Peyer's patch (tissue), 4 donors: ENCODE results near the gene CCDC6. TPM values are rescaled to one million over a fixed set of nuclear protein-coding genes. Genes with fewer than 3 reads are reported as not detected.
A peak's percentile ranks its signal among the peaks of the same experiment; 100 is the strongest.

Experiments used
- DNase-seq, 3 donors: peaks; one replicate each; pipeline ENCODE4 v3.0.0-alpha.2; 2017 to 2019
- H3K27ac ChIP-seq, 4 donors: fragments of 200-600 bp; sonication (generic); one replicate each; pipeline ENCODE4 v1.5.1; 2016 to 2019
- H3K27me3 ChIP-seq, 2 donors: fragments of 200-600 bp; sonication (generic); one replicate each; pipeline ENCODE4 v1.5.1; 2019
- H3K36me3 ChIP-seq, 3 donors: fragments of 200-600 bp; sonication (generic); one replicate each; pipeline ENCODE4 v1.5.1; 2016 to 2019
- H3K4me1 ChIP-seq, 4 donors: fragments of 200-600 bp; sonication (generic); one replicate each; pipeline ENCODE4 v1.5.1; 2016 to 2019
- H3K4me3 ChIP-seq, 4 donors: fragments of 200-600 bp; sonication (generic); 1 replicate in 3 of 4; 2 replicates in 1 of 4; pipeline ENCODE4 v1.5.1; 2016 to 2019; ENCODE audit warnings: mild to moderate bottlenecking in 1 of 4
- H3K9me3 ChIP-seq, 4 donors: fragments of 200-600 bp; sonication (generic); one replicate each; pipeline ENCODE4 v1.5.1; 2016 to 2019; ENCODE audit warnings: mild to moderate bottlenecking in 1 of 4
- POLR2A ChIP-seq, 2 donors: fragments of 450-650 bp; IDR thresholded peaks; one replicate each; pipeline ENCODE4 v1.5.1; 2017; ENCODE audit warnings: antibody characterized with exemption in 2 of 2, mild to moderate bottlenecking in 2 of 2, moderate library complexity in 2 of 2
- total RNA-seq, 4 donors: library from RNA; depleted of rRNA; stranded (reverse); fragments of >200 nt; gene quantifications; one replicate each; pipeline ENCODE4 v1.1.0, GENCODE V29; 2016
- TF ChIP-seq, protein P1 (sequence below), 6 experiments: fragments of 450-650 bp in 4 of 6; fragments of 200-600 bp in 2 of 6; sonication (generic) in 1 of 6; IDR thresholded peaks; one replicate each; pipeline ENCODE4 v1.5.1; 2017 to 2019; ENCODE audit warnings: antibody characterized with exemption in 6 of 6, mild to moderate bottlenecking in 3 of 6, moderate library complexity in 1 of 6

Gene CCDC6
- total RNA-seq, 4 donors from 2014 or later: 41.8 to 49.6 (median 48.6) TPM

GRCh38 chr10:59905066-59905730, 1.2 kb downstream of the CCDC6 start:
- no peaks in the 10 kb centered on the region for H3K36me3 ChIP-seq
- DNase-seq: peak; percentile 65 to 86 (median 78)
- no peaks in the 10 kb centered on the region for H3K27me3 ChIP-seq
- peak; percentile 43 to 44 for TF ChIP-seq POLR2A (IDR thresholded peaks at IDR 0.05)
- TF ChIP-seq, protein P1, sequence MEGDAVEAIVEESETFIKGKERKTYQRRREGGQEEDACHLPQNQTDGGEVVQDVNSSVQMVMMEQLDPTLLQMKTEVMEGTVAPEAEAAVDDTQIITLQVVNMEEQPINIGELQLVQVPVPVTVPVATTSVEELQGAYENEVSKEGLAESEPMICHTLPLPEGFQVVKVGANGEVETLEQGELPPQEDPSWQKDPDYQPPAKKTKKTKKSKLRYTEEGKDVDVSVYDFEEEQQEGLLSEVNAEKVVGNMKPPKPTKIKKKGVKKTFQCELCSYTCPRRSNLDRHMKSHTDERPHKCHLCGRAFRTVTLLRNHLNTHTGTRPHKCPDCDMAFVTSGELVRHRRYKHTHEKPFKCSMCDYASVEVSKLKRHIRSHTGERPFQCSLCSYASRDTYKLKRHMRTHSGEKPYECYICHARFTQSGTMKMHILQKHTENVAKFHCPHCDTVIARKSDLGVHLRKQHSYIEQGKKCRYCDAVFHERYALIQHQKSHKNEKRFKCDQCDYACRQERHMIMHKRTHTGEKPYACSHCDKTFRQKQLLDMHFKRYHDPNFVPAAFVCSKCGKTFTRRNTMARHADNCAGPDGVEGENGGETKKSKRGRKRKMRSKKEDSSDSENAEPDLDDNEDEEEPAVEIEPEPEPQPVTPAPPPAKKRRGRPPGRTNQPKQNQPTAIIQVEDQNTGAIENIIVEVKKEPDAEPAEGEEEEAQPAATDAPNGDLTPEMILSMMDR (IDR thresholded peaks at IDR 0.05): no peak
- H3K4me3 ChIP-seq: peak overlapping the region; percentile 65 to 96 (median 88)
- no peaks in the 10 kb centered on the region for H3K9me3 ChIP-seq
- H3K27ac ChIP-seq: peak overlapping the region; percentile 90 to 95 (median 94)
- H3K4me1 ChIP-seq: peaks cover 5 to 44% (median 11%) of the 10 kb centered on the region in 4 donors

DNA sequence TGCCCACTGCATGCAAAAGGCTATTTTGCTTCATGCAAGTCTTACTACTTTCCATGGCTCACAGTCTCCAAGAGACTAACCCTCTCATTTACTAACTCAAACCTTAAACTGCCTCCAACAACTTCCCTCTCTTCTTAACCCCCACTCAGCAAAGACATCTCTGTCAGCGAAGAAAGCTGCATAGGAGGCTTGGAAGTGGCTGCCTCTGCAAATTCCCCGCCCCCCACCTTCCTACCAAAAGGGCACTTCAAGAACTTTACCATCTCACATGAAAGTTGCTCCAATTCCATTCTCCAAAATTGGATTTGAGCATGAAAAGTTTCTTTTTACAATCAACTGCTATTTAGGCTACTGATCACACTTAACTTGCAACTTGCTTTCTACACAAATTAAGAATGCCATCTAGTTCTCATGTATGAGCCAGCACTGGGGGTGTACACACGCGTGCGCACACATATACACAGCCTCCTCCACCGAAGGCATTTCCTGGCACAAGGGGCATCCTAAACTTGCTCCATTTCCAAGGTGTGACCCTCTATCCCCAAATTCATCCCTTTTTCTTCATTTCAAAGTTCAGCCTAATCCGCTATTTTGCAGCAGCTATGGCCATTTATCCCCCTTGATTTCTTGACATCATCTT, 1.8 kb downstream of the CCDC6 start:
- peak in 1 of 3 donors; percentile 47 for DNase-seq
- peak overlapping the region; percentile 90 to 95 (median 94) for H3K27ac ChIP-seq
- H3K27me3 ChIP-seq: no peaks in the 10 kb centered on the region
- peaks cover 5 to 51% (median 13%) of the 10 kb centered on the region in 4 donors for H3K4me1 ChIP-seq
- TF ChIP-seq, protein P1 (IDR thresholded peaks at IDR 0.05): no peak
- TF ChIP-seq POLR2A (IDR thresholded peaks at IDR 0.05): no peak
- peak overlapping the region; percentile 65 to 96 (median 88) for H3K4me3 ChIP-seq
- no peaks in the 10 kb centered on the region for H3K36me3 ChIP-seq
- no peaks in the 10 kb centered on the region for H3K9me3 ChIP-seq

DNA sequence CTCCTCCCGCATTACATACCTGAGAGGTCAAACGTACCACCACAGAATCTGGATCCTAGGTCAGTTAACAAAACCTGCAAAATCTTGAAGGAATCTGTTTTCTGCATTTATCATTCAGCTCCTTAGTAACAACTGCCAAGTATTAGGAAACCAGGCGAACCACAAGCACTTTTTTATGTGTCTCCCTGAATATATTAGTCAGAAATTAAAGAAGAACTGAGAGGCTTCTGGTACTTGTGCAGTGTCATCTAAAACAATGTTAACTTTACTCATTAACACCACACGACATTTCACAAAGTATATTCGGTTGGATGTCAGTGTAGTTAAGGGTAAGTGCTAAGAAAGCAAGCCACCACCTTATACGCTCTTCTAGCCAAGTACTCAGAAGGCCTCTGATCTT, 2.5 kb downstream of the CCDC6 start:
- TF ChIP-seq POLR2A (IDR thresholded peaks at IDR 0.05): no peak
- TF ChIP-seq, protein P1 (IDR thresholded peaks at IDR 0.05): no peak
- Histone ChIP-seq H3K4me1 (peaks cover 6 to 57% (median 13%) of the 10 kb centered on the region in 4 donors), H3K36me3 (no peaks in the 10 kb centered on the region), H3K4me3 (peak overlapping the region in 3 of 4 donors; percentile 85 to 96 (median 92)), H3K27ac (peak overlapping the region in 2 of 4 donors; percentile 95), H3K27me3 (no peaks in the 10 kb centered on the region), H3K9me3 (no peaks in the 10 kb centered on the region)
- DNase-seq: no peak

GRCh38 chr10:59902016-59902415, 4.3 kb downstream of the CCDC6 start:
- Histone ChIP-seq H3K9me3 (no peaks in the 10 kb centered on the region), H3K27ac (peak overlapping the region in 2 of 4 donors; percentile 25 to 43), H3K27me3 (no peaks in the 10 kb centered on the region), H3K4me3 (no peak overlapping the region), H3K36me3 (no peaks in the 10 kb centered on the region), H3K4me1 (peaks cover 6 to 68% (median 13%) of the 10 kb centered on the region in 4 donors)
- TF ChIP-seq, protein P1 (IDR thresholded peaks at IDR 0.05): no peak
- TF ChIP-seq POLR2A (IDR thresholded peaks at IDR 0.05): no peak
- DNase-seq: no peak

DNA sequence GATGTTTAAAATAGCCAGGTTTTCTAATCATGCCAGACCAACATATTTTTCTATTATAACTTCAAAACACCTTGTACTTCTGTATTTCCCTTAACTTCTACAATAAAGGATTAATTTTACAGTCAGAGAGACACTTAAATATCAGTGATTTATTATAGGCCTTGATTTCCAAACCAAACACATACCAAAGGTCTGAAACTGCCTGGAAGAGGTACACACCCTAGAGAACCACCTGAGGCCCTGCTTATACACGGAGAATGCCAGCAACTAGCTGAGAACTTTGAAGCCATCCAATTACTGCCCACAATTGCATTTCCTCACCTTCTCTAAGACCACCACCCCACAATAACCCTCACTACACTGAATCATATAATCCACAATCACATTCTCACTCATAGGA, 4.9 kb downstream of the CCDC6 start:
- H3K4me3 ChIP-seq: no peak overlapping the region
- H3K27ac ChIP-seq: peak overlapping the region in 2 of 4 donors; percentile 25 to 43
- no peaks in the 10 kb centered on the region for H3K36me3 ChIP-seq
- peaks cover 6 to 73% (median 13%) of the 10 kb centered on the region in 4 donors for H3K4me1 ChIP-seq
- DNase-seq: no peak
- no peaks in the 10 kb centered on the region for H3K9me3 ChIP-seq
- no peaks in the 10 kb centered on the region for H3K27me3 ChIP-seq
- TF ChIP-seq POLR2A (IDR thresholded peaks at IDR 0.05): no peak
- TF ChIP-seq, protein P1 (IDR thresholded peaks at IDR 0.05): no peak
